IMR-90 (cell line): ENCODE measurements around the gene IL21R. TPM values are rescaled to one million over a fixed set of nuclear protein-coding genes. Genes with fewer than 3 reads are reported as not detected.

Source experiments
- ATAC-seq: fragments of 200-7000 bp; cut with Tn5 transposase; 2 replicates; pipeline ENCODE4 v1.9.1; 2020; ENCODE audit warnings: low read depth, mild to moderate bottlenecking, moderate library complexity
- BruUV-seq: library from RNA; stranded (reverse); fragments of 400-500 nt; replicated peaks from 2 replicates; lab custom pipeline; 2021; lab: Mats Ljungman, UMichigan
- CTCF ChIA-PET: fragments of 300-600 bp; formaldehyde crosslinking; extraction: SDS; loops from one replicate; lab custom pipeline; 2021; ENCODE audit warnings: antibody characterized with exemption; lab: Yijun Ruan, JAX
- POLR2A ChIA-PET: fragments of 300-600 bp; sonication (Branson Sonifier 250); formaldehyde crosslinking; loops from one replicate; lab custom pipeline; 2022; ENCODE audit warnings: antibody characterized with exemption; ENCODE audit not compliant: unreplicated experiment; lab: Charles Lee
- DNase-seq: peaks from one replicate; pipeline ENCODE4 v3.0.0; 2013
- H2AFZ ChIP-seq: replicated peaks from 2 replicates; pipeline ENCODE3; 2013; ENCODE audit warnings: low read length, mild to moderate bottlenecking; ENCODE audit not compliant: poor library complexity
- H2AK5ac ChIP-seq: 2 replicates; pipeline ENCODE4 v1.6.1; 2013; ENCODE audit warnings: low read depth, low read length, inconsistent platforms
- H2AK9ac ChIP-seq: replicated peaks from 2 replicates; pipeline ENCODE3; 2013; ENCODE audit warnings: mild to moderate bottlenecking, low read depth, low read length, moderate library complexity; ENCODE audit not compliant: poor library complexity
- H2BK120ac ChIP-seq: 2 replicates; pipeline ENCODE4 v1.6.1; 2013; ENCODE audit warnings: low read depth, low read length, inconsistent platforms
- H2BK15ac ChIP-seq: 3 replicates; pipeline ENCODE4 v1.6.1; 2013; ENCODE audit warnings: low read depth, low read length, inconsistent platforms
- H2BK20ac ChIP-seq: 2 replicates; pipeline ENCODE4 v1.6.1; 2013; ENCODE audit warnings: low read depth, mild to moderate bottlenecking, inconsistent platforms, low read length, moderate library complexity
- H2BK5ac ChIP-seq: 2 replicates; pipeline ENCODE4 v1.6.1; 2013; ENCODE audit warnings: mild to moderate bottlenecking, low read depth, low read length, inconsistent platforms; ENCODE audit not compliant: poor library complexity, severe bottlenecking
- H3K14ac ChIP-seq: replicated peaks from 2 replicates; pipeline ENCODE4 v1.6.1; 2013; ENCODE audit warnings: low read depth, low read length, inconsistent platforms
- H3K18ac ChIP-seq: 2 replicates; pipeline ENCODE4 v1.6.1; 2013; ENCODE audit warnings: low read depth, low read length, control low read depth
- H3K23ac ChIP-seq: 2 replicates; pipeline ENCODE4 v1.6.1; 2013; ENCODE audit warnings: low read depth, low read length, inconsistent platforms
- H3K27ac ChIP-seq: 2 replicates; pipeline ENCODE4 v1.5.1; 2013; ENCODE audit warnings: mild to moderate bottlenecking, control low read depth, low read length; ENCODE audit not compliant: insufficient read depth
- H3K27me3 ChIP-seq: 2 replicates; pipeline ENCODE4 v1.6.1; 2013; ENCODE audit warnings: low read length; ENCODE audit not compliant: control insufficient read depth, insufficient read depth
- H3K36me3 ChIP-seq: 2 replicates; pipeline ENCODE4 v1.6.1; 2013; ENCODE audit warnings: low read length, mixed read lengths; ENCODE audit not compliant: control insufficient read depth, insufficient read depth
- H3K4ac ChIP-seq: 2 replicates; pipeline ENCODE4 v1.6.1; 2013; ENCODE audit warnings: low read depth, low read length, inconsistent platforms
- H3K4me1 ChIP-seq: 2 replicates; pipeline ENCODE4 v1.6.1; 2013; ENCODE audit warnings: low read length, mixed read lengths; ENCODE audit not compliant: control insufficient read depth, insufficient read depth
- H3K4me2 ChIP-seq: 2 replicates; pipeline ENCODE4 v1.6.1; 2013; ENCODE audit warnings: low read depth, mild to moderate bottlenecking, control low read depth, low read length, moderate library complexity
- H3K4me3 ChIP-seq: 2 replicates; pipeline ENCODE4 v1.5.1; 2013; ENCODE audit warnings: low read depth, mild to moderate bottlenecking, control low read depth, low read length, moderate library complexity; ENCODE audit not compliant: insufficient read depth
- H3K56ac ChIP-seq: 2 replicates; pipeline ENCODE4 v1.6.1; 2013; ENCODE audit warnings: low read length, inconsistent platforms; ENCODE audit not compliant: insufficient read depth; ENCODE audit errors: extremely low read depth
- H3K79me1 ChIP-seq, 2 experiments: 2 replicates each; pipeline ENCODE4 v1.6.1; 2013; ENCODE audit warnings: low read length in 2 of 2, inconsistent platforms in 1 of 2, low read depth in 1 of 2
- H3K9ac ChIP-seq: 2 replicates; pipeline ENCODE4 v1.6.1; 2013; ENCODE audit warnings: low read depth, low read length, control low read depth
- H3K9me1 ChIP-seq: 2 replicates; pipeline ENCODE4 v1.6.1; 2013; ENCODE audit warnings: low read length, inconsistent platforms; ENCODE audit not compliant: insufficient read depth
- H3K9me3 ChIP-seq: 2 replicates; pipeline ENCODE4 v1.6.1; 2013; ENCODE audit warnings: low read length; ENCODE audit not compliant: control insufficient read depth, insufficient read depth
- H4K20me1 ChIP-seq: 2 replicates; pipeline ENCODE4 v1.6.1; 2013; ENCODE audit warnings: low read length, inconsistent platforms; ENCODE audit not compliant: insufficient read depth
- H4K5ac ChIP-seq: 2 replicates; pipeline ENCODE4 v1.6.1; 2013; ENCODE audit warnings: mild to moderate bottlenecking, low read depth, low read length, control low read depth
- H4K8ac ChIP-seq, 2 experiments: 2 replicates each; pipeline ENCODE4 v1.6.1; 2013; ENCODE audit warnings: low read depth in 2 of 2, low read length in 2 of 2, control low read depth in 1 of 2, inconsistent platforms in 1 of 2
- H4K91ac ChIP-seq: 2 replicates; pipeline ENCODE4 v1.6.1; 2013; ENCODE audit warnings: low read depth, low read length, inconsistent platforms; ENCODE audit not compliant: insufficient read depth
- BHLHE40 ChIP-seq: fragments of 150-350 bp; IDR thresholded peaks from 2 replicates; pipeline ENCODE4 v1.6.1; 2016; ENCODE audit warnings: mild to moderate bottlenecking, low read depth, low read length
- ELK1 ChIP-seq: fragments of 150-350 bp; IDR thresholded peaks from 2 replicates; pipeline ENCODE4 v1.6.1; 2016; ENCODE audit warnings: low read depth, mild to moderate bottlenecking, low read length, moderate library complexity, borderline replicate concordance
- MAFK ChIP-seq: IDR thresholded peaks from 2 replicates; pipeline ENCODE4 v1.6.1; 2012; ENCODE audit warnings: low read depth, low read length, improper control_type of control experiment
- MAZ ChIP-seq: IDR thresholded peaks from 2 replicates; pipeline ENCODE4 v1.6.1; 2012; ENCODE audit warnings: low read depth, mild to moderate bottlenecking, low read length, improper control_type of control experiment, moderate library complexity, borderline replicate concordance
- MXI1 ChIP-seq: IDR thresholded peaks from 2 replicates; pipeline ENCODE4 v1.6.1; 2012; ENCODE audit warnings: low read depth, mild to moderate bottlenecking, low read length, moderate library complexity, borderline replicate concordance
- POLR2A ChIP-seq: IDR thresholded peaks from 2 replicates; pipeline ENCODE4 v1.6.1; 2012; ENCODE audit warnings: mild to moderate bottlenecking, low read depth, low read length
- RCOR1 ChIP-seq: IDR thresholded peaks from 2 replicates; pipeline ENCODE4 v1.6.1; 2012; ENCODE audit warnings: mild to moderate bottlenecking, low read length, improper control_type of control experiment; ENCODE audit not compliant: insufficient replicate concordance
- RFX5 ChIP-seq: IDR thresholded peaks from 2 replicates; pipeline ENCODE4 v1.8.0; 2012; ENCODE audit warnings: low read depth, mild to moderate bottlenecking, low read length, moderate library complexity
- SMC3 ChIP-seq: fragments of 150-350 bp; IDR thresholded peaks from 2 replicates; pipeline ENCODE4 v1.6.1; 2016; ENCODE audit warnings: low read depth, mild to moderate bottlenecking, antibody characterized with exemption, low read length, moderate library complexity
- USF2 ChIP-seq: fragments of 150-350 bp; IDR thresholded peaks from 2 replicates; pipeline ENCODE4 v1.6.1; 2017; ENCODE audit warnings: mild to moderate bottlenecking, antibody characterized with exemption, low read length, low read depth
- WGBS, 2 experiments: methylation state at CpG; one replicate each; pipeline versions ENCODE4 v1.1.5 to v1.1.7; 2013; ENCODE audit warnings: missing lambda C conversion rate in 2 of 2; ENCODE audit not compliant: insufficient read length in 1 of 2; ENCODE audit errors: extremely low coverage in 2 of 2; 5-methylcytosine and 5-hydroxymethylcytosine counted together
- dilution Hi-C: fragments of 300-500 bp; cut with HindIII; formaldehyde crosslinking; loops from one replicate; pipeline ENCODE4 v1.14.3; 2018; ENCODE audit warnings: low sequenced_read_pairs; ENCODE audit not compliant: unreplicated experiment
- in situ Hi-C: fragments of 300-500 bp; cut with MboI; formaldehyde crosslinking; loops from 3 replicates; pipeline ENCODE4 v1.14.3; 2019; ENCODE audit warnings: low sequenced_read_pairs, inconsistent platforms, mixed read lengths
- intact Hi-C: fragments of 100-400 bp; cut with micrococcal nuclease; formaldehyde crosslinking; loops from 2 replicates; pipeline ENCODE4 v1.10.0; 2022
- polyA plus RNA-seq, 3 experiments: library from polyadenylated mRNA; depleted of rRNA; stranded (reverse); fragments of >200 nt; gene quantifications; 2 replicates each; pipeline ENCODE4 v1.2.3, GENCODE V29; 2012; ENCODE audit warnings: low replicate concordance in 1 of 3
- total RNA-seq: library from RNA; depleted of rRNA; stranded (reverse); fragments of >200 nt; gene quantifications from 2 replicates; pipeline ENCODE4 v1.2.3, GENCODE V29; 2012

The IL21R gene
- total and polyA plus RNA-seq, 2 of the 4 experiments (the other 2 are of a cell fraction): 0.72 to 0.97 TPM

- Histone ChIP-seq H4K20me1 (no peaks in the 10 kb centered on the region; the same call in 1 of the 2 replicates), H3K14ac (no peak overlapping the region), H3K56ac (no peak overlapping the region), H3K4me1 (peaks cover 4% of the 10 kb centered on the region; the same call in 1 of the 2 replicates), H4K5ac (no peak overlapping the region), H2AK9ac (no peak overlapping the region), H3K4me3 (no peak overlapping the region), H4K8ac (no peak overlapping the region), H2AFZ (no peak overlapping the region), H3K36me3 (peaks cover 79% of the 10 kb centered on the region), H2BK15ac (no peak overlapping the region), H3K4me2 (no peak overlapping the region), H3K9ac (no peak overlapping the region), H3K4ac (no peak overlapping the region), H2BK20ac (no peak overlapping the region), H3K9me3 (peaks cover 4% of the 10 kb centered on the region), H2BK120ac (no peak overlapping the region), H3K18ac (no peak overlapping the region), H3K27me3 (no peaks in the 10 kb centered on the region), H3K23ac (no peak overlapping the region), H2AK5ac (no peak overlapping the region), H3K79me1 (peaks cover 4 to 42% of the 10 kb centered on the region in 2 experiments; a peak in 3 of 4 replicates), H3K27ac (no peak overlapping the region), H4K91ac (no peak overlapping the region), H2BK5ac (no peak overlapping the region), H3K9me1 (peaks cover 4% of the 10 kb centered on the region; the same call in 1 of the 2 replicates)
- in situ Hi-C loops (no loop called here), dilution Hi-C loops (no loop called here), intact Hi-C loops (no loop called here)
- TF ChIP-seq BHLHE40: no peak
- no peak for TF ChIP-seq ELK1
- no peak for TF ChIP-seq SMC3
- no peak for TF ChIP-seq USF2
- TF ChIP-seq MAFK: no peak
- no peak for TF ChIP-seq MAZ
- no peak for TF ChIP-seq RCOR1
- TF ChIP-seq POLR2A: no peak
- TF ChIP-seq MXI1: no peak
- TF ChIP-seq RFX5: no peak
- no peak for DNase-seq
- ATAC-seq: no peak
- CTCF ChIA-PET: interaction anchor here (0.5 kb wide), 1 partner anchor 210 kb away, joined by 3 read pairs; no protein-coding TSS in a partner anchor
- no CpG with 5 or more reads among the region's 6 CpGs for WGBS, 2 experiments
- BruUV-seq: no TSS peak
- POLR2A ChIA-PET: no interaction called here
Measured at GRCh38 chr16:27359615-27360014, 42.4 kb upstream of the IL21R start.
